GM12878 (cell line): Measurements from ENCODE around the gene OR56A1.

ENCODE experiments used
- BHLHE40 ChIP-seq, 2 experiments: fragments of 450-650 bp in 1 of 2; IDR thresholded peaks; 2 replicates each; pipeline ENCODE4 v1.6.1; 2011 to 2017; ENCODE audit warnings: low read depth in 2 of 2, borderline replicate concordance in 1 of 2, improper control_type of control experiment in 1 of 2, low read length in 1 of 2, mild to moderate bottlenecking in 1 of 2
- CHD2 ChIP-seq: IDR thresholded peaks from 2 replicates; pipeline ENCODE4 v1.6.1; 2011; ENCODE audit warnings: low read depth, low read length, improper control_type of control experiment, borderline replicate concordance
- EZH2 ChIP-seq: IDR thresholded peaks from 2 replicates; pipeline ENCODE4 v1.6.1; 2012; ENCODE audit warnings: low read depth, mild to moderate bottlenecking, control low read depth, inconsistent platforms, low read length, borderline replicate concordance; ENCODE audit not compliant: control insufficient read depth
- RAD21 ChIP-seq: IDR thresholded peaks from 2 replicates; pipeline ENCODE4 v1.6.1; 2011; ENCODE audit warnings: mild to moderate bottlenecking, low read depth, low read length, moderate library complexity; ENCODE audit not compliant: insufficient read depth
- SMC3 ChIP-seq: IDR thresholded peaks from 2 replicates; pipeline ENCODE4 v1.6.1; 2011; ENCODE audit warnings: low read length, improper control_type of control experiment, borderline replicate concordance
- SREBF2 ChIP-seq: IDR thresholded peaks from 2 replicates; pipeline ENCODE4 v1.6.1; 2012; ENCODE audit warnings: mild to moderate bottlenecking, low read length
- TF ChIP-seq, protein P1 (sequence below): IDR thresholded peaks from 2 replicates; pipeline ENCODE4 v1.6.1; 2011; ENCODE audit warnings: low read depth, low read length, improper control_type of control experiment, borderline replicate concordance
- TF ChIP-seq, protein P2 (sequence below), 3 experiments: IDR thresholded peaks in 2 of 3; conservative IDR thresholded peaks in 1 of 3; 2 replicates each; pipeline ENCODE4 v1.5.1; 2011; ENCODE audit warnings: low read depth in 3 of 3, low read length in 3 of 3, mild to moderate bottlenecking in 3 of 3, control low read depth in 2 of 3, moderate library complexity in 2 of 3, inconsistent platforms in 1 of 3, mixed read lengths in 1 of 3; ENCODE audit not compliant: control insufficient read depth in 2 of 3, insufficient read depth in 1 of 3; ENCODE audit errors: extremely low read depth in 1 of 3

DNA sequence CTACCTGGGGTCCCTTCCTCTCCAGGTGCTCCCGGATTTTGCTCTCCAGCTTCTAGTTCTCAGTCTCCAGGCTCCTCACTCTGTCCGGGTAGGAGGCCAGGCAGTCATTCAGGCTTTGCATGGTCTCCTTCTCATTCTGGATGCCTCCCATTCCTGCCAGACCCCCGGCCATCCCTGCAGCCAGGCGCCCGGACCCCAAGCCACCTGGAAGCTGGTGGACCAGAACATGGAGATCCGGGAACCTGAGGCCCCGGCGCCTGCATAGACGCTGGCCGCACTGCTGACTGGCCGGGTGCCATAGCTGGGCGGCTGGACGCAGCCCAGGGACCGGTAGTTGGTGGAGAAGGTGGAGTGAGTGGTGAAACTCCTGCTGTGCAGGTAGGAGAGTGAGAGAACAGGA is 35.8 kb downstream of the OR56A1 start:
- TF ChIP-seq SMC3 (no peak), BHLHE40 (IDR thresholded peaks at IDR 0.05; ENCODE audit: borderline replicate concordance in 1 of 2, low read depth in 2 of 2, low read length in 1 of 2) (no peak), CHD2 (no peak), EZH2 (no peak), RAD21 (no peak), SREBF2 (no peak)
- TF ChIP-seq, protein P1, sequence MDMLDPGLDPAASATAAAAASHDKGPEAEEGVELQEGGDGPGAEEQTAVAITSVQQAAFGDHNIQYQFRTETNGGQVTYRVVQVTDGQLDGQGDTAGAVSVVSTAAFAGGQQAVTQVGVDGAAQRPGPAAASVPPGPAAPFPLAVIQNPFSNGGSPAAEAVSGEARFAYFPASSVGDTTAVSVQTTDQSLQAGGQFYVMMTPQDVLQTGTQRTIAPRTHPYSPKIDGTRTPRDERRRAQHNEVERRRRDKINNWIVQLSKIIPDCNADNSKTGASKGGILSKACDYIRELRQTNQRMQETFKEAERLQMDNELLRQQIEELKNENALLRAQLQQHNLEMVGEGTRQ, result no peak
- TF ChIP-seq, protein P2, sequence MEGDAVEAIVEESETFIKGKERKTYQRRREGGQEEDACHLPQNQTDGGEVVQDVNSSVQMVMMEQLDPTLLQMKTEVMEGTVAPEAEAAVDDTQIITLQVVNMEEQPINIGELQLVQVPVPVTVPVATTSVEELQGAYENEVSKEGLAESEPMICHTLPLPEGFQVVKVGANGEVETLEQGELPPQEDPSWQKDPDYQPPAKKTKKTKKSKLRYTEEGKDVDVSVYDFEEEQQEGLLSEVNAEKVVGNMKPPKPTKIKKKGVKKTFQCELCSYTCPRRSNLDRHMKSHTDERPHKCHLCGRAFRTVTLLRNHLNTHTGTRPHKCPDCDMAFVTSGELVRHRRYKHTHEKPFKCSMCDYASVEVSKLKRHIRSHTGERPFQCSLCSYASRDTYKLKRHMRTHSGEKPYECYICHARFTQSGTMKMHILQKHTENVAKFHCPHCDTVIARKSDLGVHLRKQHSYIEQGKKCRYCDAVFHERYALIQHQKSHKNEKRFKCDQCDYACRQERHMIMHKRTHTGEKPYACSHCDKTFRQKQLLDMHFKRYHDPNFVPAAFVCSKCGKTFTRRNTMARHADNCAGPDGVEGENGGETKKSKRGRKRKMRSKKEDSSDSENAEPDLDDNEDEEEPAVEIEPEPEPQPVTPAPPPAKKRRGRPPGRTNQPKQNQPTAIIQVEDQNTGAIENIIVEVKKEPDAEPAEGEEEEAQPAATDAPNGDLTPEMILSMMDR (IDR thresholded peaks at IDR 0.05 in 2 of 3, conservative IDR thresholded peaks at IDR 0.05 in 1 of 3; ENCODE audit: control insufficient read depth in 2 of 3, extremely low read depth in 1 of 3, insufficient read depth in 1 of 3, low read depth in 3 of 3, low read length in 3 of 3), result no peak
